GM19035 (cell line): Measurements from ENCODE around the gene TBCB.
"Not testable (repeated sequence)": the region's sequence is repeated elsewhere in the genome, so short reads cannot be mapped to it uniquely, and the experiment has no call there.

Experiments
- ATAC-seq: cut with Tn5 transposase; IDR thresholded peaks from one replicate; pipeline ENCODE4 v1.9.1; 2021; ENCODE audit not compliant: unreplicated experiment

The TBCB gene

GRCh38 chr19:36115453-36116343, at the start of gene TBCB:
TSS of gene TBCB (plus strand) at chr19:36115468. CDS start at chr19:36115561, 93 bp downstream.
- peak; percentile 34 for ATAC-seq

- no peak for ATAC-seq
These were observed 47.6 kb upstream of the TBCB start for GRCh38 chr19:36067681-36068080.

GRCh38 chr19:36068810-36069499, 46.3 kb upstream of the TBCB start:
- ATAC-seq = not testable (repeated sequence)

GRCh38 chr19:36072081-36072480, 43.2 kb upstream of the TBCB start:
- no peak for ATAC-seq

- no peak for ATAC-seq
These were observed 42.0 kb upstream of the TBCB start for GRCh38 chr19:36073121-36073876.

- ATAC-seq = no peak
These were observed 35.8 kb upstream of the TBCB start for GRCh38 chr19:36079389-36079945.

GRCh38 chr19:36081385-36081784, 33.9 kb upstream of the TBCB start:
- ATAC-seq = no peak

- no peak for ATAC-seq
These were observed 33.4 kb upstream of the TBCB start for GRCh38 chr19:36081894-36082293.

- no peak for ATAC-seq
These were observed 32.4 kb upstream of the TBCB start for GRCh38 chr19:36082916-36083315.

GRCh38 chr19:36084231-36085009, 30.8 kb upstream of the TBCB start:
- no peak for ATAC-seq

GRCh38 chr19:36086326-36086725, 28.9 kb upstream of the TBCB start:
- no peak for ATAC-seq

GRCh38 chr19:36089847-36090246, 25.4 kb upstream of the TBCB start:
- ATAC-seq = no peak

- ATAC-seq = no peak
These were observed 24.2 kb upstream of the TBCB start for GRCh38 chr19:36090910-36091695.

GRCh38 chr19:36092566-36092965, 22.7 kb upstream of the TBCB start:
- no peak for ATAC-seq

- no peak for ATAC-seq
These were observed 22.1 kb upstream of the TBCB start for GRCh38 chr19:36093146-36093662.

GRCh38 chr19:36093687-36094086, 21.6 kb upstream of the TBCB start:
- no peak for ATAC-seq

- ATAC-seq = no peak
These were observed 18.2 kb upstream of the TBCB start for GRCh38 chr19:36097036-36097435.

- ATAC-seq = no peak
These were observed 16.0 kb upstream of the TBCB start for GRCh38 chr19:36099166-36099785.

- no peak for ATAC-seq
These were observed 14.8 kb upstream of the TBCB start for GRCh38 chr19:36100476-36100875.
